HG02763 (cell line): Measurements from ENCODE around the gene PKDREJ.

Experiments
- ATAC-seq: cut with Tn5 transposase; IDR thresholded peaks from one replicate; pipeline ENCODE4 v1.9.1; 2021; ENCODE audit warnings: mild to moderate bottlenecking, moderate library complexity; ENCODE audit not compliant: unreplicated experiment

Gene PKDREJ

DNA sequence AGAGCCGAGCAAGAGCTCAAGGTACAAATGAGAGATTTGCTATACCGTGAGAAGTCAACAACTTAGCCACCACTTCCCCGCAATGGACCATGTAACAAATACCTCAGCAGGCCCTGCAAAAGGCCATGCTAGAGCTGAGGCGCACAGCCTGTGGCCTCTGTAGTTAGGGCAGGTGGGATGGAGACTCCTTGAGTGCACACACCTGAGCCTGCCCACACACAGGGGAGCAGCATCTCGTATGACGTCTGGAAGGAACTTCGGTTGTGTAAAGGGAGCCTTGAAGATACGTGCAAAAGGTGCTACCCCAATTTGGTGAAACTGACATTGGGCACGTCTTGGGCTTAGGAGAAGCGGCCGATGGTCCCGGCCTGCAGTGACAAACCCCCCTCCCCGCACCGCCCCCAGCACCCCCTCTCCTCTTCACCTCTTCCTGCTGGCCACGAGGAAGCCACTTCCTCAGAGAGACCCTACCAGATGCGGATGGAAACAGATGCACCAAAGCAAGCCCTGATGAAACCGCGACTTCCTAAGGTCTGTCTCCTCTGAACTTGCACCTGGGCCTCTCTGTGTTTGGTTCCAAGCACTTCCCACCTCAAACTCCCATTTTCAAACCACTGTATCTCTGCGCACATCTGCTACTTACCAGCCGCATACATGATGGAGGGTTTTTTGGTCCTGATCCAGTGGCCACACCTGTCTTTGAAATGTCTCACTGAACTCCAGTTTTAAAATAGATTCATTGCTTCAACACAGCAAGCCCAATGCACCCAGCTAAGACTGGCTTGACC is 23.7 kb downstream of the PKDREJ start:
- ATAC-seq: no peak

GRCh38 chr22:46238541-46238940 is 24.6 kb downstream of the PKDREJ start:
- no peak for ATAC-seq

DNA sequence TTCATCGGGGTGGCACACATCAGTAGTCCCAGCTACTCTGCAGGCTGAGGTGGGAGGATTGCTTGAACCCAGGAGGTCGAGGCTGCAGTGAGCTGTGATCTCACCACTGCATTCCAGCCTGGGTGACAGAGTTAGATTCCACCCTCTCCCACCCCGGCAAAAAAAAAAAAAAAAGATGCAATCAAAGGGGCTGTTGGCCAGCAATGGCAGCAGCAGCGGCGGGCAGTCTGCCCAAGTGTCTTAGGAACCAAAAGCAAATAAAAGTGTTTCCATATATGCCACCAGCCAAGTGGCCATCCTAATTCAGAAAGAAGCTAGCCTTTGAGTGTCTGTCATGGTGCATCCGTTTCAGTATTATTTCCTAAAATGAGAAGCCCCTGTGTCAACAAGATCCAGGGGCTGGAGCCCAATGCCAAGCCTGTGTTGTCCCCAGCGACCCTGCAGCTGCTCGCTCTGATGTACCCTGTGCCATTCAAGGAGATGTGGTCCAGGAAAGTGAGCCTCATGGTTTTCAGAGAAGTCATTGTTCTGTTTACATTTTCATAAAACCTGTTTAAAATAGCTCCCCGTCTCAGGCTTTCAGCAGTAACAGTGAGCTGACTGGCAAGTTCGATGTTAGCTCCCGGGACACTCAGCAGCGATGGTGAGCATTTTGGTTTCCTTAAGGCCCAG is 25.6 kb downstream of the PKDREJ start:
- ATAC-seq: no peak

DNA sequence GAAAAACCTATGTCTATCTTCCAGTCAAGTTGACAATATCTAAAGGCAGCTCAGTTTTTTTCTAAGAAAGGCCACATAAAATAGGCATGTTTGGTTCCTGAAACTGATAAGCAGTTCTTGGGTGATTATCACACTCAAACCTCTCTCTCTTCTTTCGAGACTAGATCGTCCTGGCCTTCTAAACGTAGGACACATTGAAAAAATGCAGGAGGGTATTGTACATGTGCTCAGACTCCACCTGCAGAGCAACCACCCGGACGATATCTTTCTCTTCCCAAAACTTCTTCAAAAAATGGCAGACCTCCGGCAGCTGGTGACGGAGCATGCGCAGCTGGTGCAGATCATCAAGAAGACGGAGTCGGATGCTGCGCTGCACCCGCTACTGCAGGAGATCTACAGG is 28.2 kb downstream of the PKDREJ start:
- no peak for ATAC-seq

GRCh38 chr22:46233231-46233630 is 29.9 kb downstream of the PKDREJ start:
- no peak for ATAC-seq

- no peak for ATAC-seq
These were observed 32.8 kb downstream of the PKDREJ start for GRCh38 chr22:46230262-46230901.

DNA sequence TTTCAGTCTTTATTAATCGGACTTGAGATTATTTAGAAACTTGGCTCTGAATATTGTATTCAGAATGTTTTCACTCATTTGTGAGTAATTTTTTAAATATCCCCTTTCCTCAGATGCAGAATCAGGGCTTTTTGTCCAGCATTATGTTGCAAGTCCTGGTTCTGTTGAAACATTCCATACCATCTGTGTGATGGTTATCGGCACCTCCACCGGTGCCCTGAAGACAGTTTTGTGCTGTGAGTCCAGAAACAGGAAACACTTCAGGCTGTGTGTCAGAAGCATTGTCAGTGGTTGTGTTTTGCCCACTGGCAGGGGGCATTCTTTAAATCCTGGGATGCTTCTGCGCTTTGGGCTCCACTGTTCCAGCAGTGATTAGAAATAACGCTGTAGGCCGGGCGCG is 33.4 kb downstream of the PKDREJ start:
- ATAC-seq: no peak

- ATAC-seq: no peak
These were observed 36.6 kb downstream of the PKDREJ start for GRCh38 chr22:46226577-46226976.

GRCh38 chr22:46225631-46226030 is 37.5 kb downstream of the PKDREJ start:
- ATAC-seq: no peak

DNA sequence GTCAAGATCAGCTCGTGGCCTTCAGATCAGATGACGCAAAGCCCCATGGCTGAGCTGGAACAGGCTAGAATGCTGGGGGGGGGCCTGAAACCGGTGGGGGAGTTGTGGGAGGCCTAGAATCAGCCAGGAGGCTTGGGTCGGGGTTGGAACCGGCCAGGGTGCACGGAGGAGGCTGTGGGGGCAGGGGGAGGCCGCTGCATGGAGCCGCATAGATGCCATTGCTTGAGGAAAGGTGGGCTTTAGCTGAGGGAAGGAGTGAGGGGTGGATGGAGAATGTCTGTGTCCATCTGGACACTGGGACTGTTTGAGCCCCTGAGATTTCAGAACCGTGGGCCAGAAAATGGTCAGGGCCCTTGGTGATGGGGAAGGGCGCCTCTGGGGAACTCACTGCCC is 38.2 kb downstream of the PKDREJ start:
- ATAC-seq: no peak

DNA sequence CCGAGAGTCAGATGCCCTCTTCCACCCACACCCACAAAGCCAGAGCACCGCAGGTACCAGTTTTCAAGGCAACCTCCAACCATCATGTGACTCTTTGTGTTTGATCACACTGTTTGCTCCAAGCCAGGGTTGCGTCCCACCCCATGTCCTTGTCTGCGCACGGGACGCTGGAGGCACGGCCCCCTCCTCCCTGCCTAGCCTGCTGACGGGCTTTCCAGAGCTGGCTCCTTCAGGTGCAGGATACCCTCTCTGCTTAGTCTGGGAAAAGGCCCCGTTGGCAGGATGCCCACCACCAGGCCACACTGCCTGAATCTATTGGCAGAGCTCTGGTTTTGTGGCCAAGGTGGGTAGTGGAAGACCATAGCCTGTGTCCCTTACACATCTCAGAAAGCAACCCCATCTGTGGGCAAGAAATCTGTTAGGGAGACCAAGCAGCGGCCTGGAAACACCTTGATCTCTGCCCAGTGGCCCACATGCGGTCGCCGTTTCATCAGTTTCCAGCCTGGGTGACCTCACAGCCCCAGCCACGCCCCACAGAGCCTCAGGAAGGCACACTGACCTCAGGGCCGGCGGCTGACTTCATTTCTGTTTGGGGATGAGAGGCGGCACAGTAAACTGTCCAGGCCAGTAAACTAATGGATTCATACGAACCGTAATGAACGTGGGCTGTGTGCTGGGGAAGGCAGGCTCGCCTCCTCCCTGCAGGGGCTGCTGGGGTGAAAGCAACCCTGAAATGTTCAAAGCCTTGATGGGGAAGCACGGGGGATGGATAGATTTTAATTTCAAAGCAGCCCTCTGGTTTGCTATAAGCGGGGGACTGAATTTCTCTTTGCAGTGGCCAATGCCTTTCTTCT is 38.9 kb downstream of the PKDREJ start:
- ATAC-seq: no peak

DNA sequence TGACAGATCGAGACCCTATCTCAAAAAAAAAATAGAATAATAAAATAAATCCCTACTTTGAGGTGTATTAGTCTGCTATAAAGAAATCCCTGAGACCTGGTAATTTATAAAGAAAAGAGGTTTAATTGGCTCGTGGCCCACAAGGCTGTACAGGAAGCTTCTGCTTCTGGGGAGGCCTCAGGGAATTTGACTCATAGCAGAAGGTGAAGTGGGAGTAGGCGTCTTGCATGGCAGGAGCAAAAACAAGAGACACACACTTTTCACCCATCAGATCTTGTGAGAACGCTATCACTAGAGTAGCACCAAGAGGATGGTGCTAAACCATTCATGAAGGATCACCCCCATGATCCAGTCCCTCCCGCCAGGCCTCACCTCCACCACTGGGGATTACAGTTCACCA is 42.2 kb downstream of the PKDREJ start:
- no peak for ATAC-seq

DNA sequence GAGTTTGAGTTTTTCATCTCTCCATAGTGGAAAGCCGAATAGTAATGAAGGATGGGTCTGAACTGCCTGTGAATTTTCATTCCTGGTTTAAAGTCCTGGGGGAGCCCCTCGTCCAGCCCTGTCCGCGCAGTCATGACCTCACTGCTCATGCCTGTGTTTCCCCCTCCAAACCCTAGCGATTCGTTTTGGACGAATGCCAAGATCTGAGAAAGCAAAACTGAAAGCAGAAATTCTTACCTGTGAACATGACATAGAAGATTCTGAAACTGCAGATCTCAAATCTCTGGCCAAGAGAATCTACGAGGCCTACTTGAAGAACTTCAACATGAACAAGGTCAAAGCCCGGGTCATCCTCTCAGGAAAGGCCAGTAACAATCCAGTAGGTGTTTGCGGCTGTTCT is 43.5 kb downstream of the PKDREJ start:
- no peak for ATAC-seq

GRCh38 chr22:46214616-46215015 is 48.5 kb downstream of the PKDREJ start:
- ATAC-seq: no peak

DNA sequence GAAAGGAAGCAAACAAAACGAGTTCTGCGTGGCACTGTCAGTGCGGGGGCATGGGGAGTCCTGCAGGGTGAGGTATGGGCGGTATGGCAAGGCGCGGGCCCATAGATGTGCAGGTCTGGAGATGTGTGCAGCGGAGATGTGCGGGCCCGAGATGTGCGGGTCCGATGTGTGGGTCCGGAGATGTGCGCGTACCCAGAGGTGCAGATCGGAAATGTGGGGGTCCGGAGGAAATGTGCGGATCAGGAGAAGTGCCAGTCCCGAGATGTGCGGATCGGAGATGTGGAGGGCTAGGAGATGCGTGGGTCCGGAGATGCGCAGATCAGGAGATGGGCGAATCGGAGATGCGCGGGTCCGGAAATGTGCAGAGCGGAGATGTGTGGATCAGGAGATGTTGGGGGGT is 49.0 kb downstream of the PKDREJ start:
- ATAC-seq: no peak

DNA sequence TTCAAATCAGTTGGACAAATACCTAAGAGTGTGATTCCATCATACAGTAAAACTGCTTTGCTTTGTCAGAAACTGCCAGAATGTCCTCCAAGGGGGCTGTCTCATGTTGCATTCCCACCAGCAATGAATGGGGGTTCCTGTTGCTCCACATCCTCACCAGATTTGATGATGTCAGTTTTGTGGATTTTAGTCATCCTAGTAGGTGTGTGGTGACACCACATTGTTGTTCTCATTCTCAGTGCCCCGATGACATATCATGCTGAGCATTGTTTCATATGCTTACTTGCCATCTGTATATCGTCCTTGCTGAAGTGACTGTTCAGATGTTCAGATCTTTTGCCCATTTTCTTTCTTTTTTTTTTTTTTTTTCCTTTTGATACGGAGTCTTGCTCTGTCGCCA is 50.1 kb downstream of the PKDREJ start:
- ATAC-seq: no peak

GRCh38 chr22:46212195-46212594 is 50.9 kb downstream of the PKDREJ start:
- ATAC-seq: no peak

DNA sequence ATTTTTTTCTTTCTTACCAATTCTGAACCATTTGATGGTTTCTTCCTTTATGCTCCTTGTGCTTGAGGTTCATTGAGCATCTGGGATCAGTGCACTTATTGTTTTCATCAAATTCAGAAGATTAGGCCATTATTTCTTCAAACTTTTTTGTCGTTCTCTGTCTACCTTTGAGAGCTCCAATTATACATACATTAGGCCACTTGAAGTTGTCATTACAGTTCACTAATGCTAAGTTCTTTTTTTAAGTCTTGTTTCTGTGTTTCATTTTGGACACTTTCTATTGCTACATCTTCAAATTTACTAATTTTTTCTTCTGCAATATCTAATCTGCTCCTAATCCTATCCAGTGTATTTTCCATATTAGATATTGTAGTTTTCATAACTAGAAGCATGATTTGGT is 53.9 kb downstream of the PKDREJ start:
- ATAC-seq: no peak
